Fibroblast of gingiva (primary cell): Measurements from ENCODE around the gene DNM3.
"Not testable (repeated sequence)": the region's sequence is repeated elsewhere in the genome, so short reads cannot be mapped to it uniquely, and the experiment has no call there.

Experiments
- DNase-seq: peaks from one replicate; pipeline ENCODE4 v3.0.0-alpha.2; 2011; ENCODE audit warnings: low read depth

DNM3 gene

GRCh38 chr1:172277989-172278388, 436.7 kb downstream of the DNM3 start:
- no peak for DNase-seq

- DNase-seq, result peak; percentile 69
Observed at GRCh38 chr1:172278478-172278877, 437.2 kb downstream of the DNM3 start.

- no peak for DNase-seq
Observed at GRCh38 chr1:172279939-172280636, 438.8 kb downstream of the DNM3 start.

DNA sequence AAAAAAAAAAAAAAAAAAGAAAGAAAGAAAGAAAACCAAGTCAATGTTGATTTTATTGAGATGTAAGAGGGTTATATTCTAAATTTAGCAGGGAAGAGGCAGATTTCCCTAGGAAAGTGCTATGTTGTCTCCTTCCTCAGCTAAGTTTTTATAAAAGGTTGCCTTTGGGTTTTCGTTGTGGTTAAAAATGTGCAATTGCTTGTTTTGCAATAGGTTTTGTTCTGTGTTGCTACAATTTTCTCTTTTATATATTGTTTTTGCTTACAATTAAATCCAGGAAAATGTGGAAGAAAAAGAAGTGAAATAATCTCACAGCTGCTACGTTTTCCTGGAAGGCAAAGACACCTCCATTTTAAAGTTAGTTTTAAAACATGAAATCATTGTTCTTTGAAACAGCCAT, 442.5 kb downstream of the DNM3 start:
- DNase-seq, result peak; percentile 24

- DNase-seq, result peak; percentile 96
Observed at GRCh38 chr1:172286629-172287076, 445.4 kb downstream of the DNM3 start.

- peak; percentile 88 for DNase-seq
Observed at GRCh38 chr1:172287208-172287607, 445.9 kb downstream of the DNM3 start.

DNA sequence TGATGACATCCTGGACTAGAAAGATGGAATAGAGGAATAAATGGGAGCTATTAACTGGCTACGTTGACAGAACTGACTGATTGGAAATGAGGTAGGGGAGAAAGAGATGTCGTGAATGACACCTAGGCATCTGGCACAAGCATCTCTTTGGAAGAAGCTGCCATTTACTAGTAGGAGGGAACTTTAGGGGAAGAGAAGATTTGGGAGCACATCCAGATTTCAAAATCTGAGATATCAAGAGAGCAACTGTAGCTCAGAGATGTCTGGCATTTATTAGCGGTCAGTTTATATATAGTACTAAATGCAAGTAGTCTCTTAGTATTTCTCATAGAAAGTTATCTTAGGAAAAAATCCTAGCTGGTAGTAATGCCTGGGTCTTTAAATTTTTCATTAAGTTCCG, 447.3 kb downstream of the DNM3 start:
- no peak for DNase-seq

DNA sequence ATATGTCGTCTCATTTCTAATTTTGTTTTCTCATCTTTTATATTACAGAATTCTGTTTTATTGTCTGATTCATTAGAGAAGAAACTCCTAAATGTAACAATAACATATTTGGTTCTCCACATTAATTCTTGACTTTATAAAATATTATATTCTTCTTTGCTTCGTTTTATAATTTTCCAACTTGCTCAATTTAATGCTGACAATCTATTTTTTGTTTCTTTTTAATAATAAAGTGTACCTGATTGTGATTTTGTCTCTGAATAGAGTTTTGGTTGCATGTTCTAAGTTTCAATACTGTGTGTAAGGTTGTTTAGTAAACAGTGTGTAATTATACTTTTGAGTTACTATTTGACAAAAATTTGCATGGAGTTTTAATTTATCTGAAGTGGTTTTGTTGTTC, 448.1 kb downstream of the DNM3 start:
- no peak for DNase-seq

- DNase-seq, result no peak
Observed at GRCh38 chr1:172292840-172293239, 451.5 kb downstream of the DNM3 start.

DNA sequence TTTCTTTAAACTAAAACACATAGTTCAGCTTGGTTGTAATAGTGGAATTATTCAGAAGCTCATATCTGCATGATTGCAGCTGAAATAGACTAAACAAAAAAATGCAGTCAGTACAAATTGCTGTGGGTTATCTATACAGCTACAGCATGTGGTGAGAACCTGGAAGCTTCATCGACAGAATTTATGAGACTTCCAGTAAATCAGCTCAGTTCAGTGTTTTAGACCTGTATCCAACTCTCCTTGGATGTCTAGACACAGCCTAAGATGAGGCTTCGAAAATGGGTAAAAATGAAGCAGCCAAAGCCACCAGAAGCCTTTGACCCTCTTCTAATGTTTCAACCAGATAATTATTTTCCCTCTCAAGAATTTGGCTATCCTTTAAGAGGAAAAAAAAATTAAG, 452.1 kb downstream of the DNM3 start:
- DNase-seq, result no peak

DNA sequence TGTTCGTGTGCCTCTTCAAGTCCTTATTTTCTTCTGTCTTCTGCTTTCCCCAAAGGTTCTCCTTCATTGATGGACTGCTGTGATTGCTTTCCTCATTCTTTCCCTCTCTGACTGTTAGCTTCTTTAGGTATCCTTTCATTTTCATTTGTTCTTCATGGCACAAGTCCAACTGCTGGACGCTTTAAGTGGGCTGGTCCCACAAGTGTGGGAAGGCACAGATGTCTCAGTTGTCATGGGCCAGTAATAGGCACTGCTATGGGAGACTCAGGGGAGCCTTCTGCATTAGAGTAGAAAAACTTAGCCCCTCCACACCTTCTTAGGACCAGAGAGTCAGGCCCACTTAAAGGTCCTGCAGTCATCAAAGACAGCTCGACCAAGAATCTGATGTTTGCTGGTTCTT, 456.8 kb downstream of the DNM3 start:
- DNase-seq, result no peak

GRCh38 chr1:172298911-172299310, 457.6 kb downstream of the DNM3 start:
- DNase-seq, result no peak

- DNase-seq, result no peak
Observed at GRCh38 chr1:172299515-172299914, 458.2 kb downstream of the DNM3 start.

DNA sequence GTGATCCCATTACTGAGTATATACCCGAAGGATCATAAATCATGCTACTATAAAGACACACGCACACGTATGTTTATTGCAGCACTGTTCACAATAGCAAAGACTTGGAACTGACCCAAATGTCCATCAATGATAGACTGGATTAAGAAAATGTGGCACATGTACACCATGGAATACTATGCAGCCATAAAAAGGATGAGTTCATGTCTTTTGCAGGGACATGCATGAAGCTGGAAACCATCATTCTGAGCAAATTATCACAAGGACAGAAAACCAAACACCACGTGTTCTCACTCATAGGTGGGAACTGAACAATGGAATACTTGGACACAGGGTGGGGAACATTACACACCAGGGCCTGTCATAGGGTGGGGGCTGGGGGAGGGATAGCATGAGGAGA, 466.2 kb downstream of the DNM3 start:
- DNase-seq, result not testable (repeated sequence)

- no peak for DNase-seq
Observed at GRCh38 chr1:172308142-172308541, 466.8 kb downstream of the DNM3 start.

DNA sequence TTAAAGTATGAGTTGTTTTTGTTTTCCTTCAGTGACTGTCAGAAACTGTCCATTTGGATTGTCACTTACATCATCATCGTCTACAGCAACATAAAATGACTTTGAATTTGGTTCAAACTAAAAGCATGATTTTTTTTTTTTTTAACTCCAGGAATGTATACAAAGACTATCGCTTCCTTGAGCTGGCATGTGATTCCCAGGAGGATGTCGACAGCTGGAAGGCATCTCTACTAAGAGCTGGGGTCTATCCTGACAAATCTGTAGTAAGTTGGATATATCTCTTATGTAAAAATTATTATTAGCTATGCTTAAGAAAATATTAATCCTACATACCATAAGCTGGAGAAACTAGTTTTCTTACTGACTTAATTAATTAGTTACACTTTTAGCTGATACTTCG, 467.3 kb downstream of the DNM3 start:
- no peak for DNase-seq

DNA sequence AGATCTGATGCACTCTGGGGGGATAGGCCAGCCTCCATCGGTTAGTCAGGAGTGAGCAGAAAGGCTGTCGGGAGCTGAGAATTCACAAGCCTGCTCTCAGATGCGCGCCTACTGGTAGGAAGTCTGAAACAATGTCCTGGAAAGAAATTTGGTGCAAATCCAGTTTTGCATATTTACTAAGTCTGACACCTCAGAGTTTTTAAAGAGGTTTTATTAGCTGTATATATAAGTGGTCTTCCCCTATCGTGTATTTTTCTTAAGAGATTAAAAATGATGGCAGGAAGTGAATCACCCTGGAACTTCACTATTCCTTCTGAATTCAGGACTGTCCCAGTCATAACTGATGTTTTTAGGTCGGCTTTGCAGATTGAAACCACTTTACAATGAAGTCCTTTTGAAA, 479.4 kb downstream of the DNM3 start:
- DNase-seq, result no peak

GRCh38 chr1:172321451-172321850, 480.2 kb downstream of the DNM3 start:
- peak; percentile 74 for DNase-seq

GRCh38 chr1:172322219-172323061, 481.1 kb downstream of the DNM3 start:
- DNase-seq, result peak; percentile 87

- no peak for DNase-seq
Observed at GRCh38 chr1:172323686-172324085, 482.4 kb downstream of the DNM3 start.

DNA sequence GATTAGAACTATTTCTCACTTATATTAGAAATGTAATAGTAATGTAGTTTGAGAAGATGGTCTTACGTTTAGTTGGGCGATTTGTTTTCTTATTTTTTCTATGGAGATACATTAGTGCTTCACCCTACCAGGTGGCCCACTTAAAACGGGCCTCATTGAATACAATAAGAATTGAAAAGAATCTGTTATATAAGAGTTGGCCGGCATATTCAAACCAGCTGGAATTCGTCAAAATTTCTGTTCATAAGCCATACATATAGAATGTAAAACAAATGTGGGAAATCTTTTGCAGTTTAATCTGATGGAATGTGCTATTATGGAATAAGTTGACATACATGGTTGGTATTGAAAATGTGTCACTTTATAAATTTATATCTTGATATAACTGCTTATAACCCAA, 482.8 kb downstream of the DNM3 start:
- DNase-seq, result no peak

DNA sequence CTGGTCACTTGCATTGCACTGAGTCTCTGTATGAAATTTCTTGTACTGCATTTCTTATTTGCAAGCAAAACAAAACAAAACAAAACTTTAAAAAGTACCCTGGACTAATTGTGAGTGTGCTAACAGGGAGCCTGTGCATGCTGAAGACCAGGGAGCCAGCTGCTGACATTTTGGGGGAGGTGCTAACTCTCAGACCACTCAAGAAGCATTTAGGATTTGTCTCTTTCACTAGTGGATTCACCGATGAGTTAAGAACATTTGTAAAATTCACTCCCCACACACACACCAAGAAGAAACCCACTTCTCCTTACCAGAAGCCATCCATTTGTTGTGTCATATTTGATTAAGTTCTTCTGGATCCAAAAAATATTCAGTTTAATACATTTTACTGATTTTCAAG, 483.5 kb downstream of the DNM3 start:
- no peak for DNase-seq

- DNase-seq, result peak; percentile 52
Observed at GRCh38 chr1:172325531-172325930, 484.2 kb downstream of the DNM3 start.
